Upper lobe of left lung (tissue), 6 donors: Measurements from ENCODE around the gene MAEA. TPM values are rescaled to one million over a fixed set of nuclear protein-coding genes. Genes with fewer than 3 reads are reported as not detected.
"Not testable (repeated sequence)": the region's sequence is repeated elsewhere in the genome, so short reads cannot be mapped to it uniquely, and the experiment has no call there.

Experiments used
- ATAC-seq, 2 donors: fragments of 200-7000 bp; cut with Tn5 transposase; one replicate each; pipeline ENCODE4 v1.9.1; 2022; ENCODE audit warnings: mild to moderate bottlenecking in 2 of 2, moderate library complexity in 2 of 2; ENCODE audit not compliant: low FRiP score in 2 of 2
- DNase-seq, 2 donors: peaks; one replicate each; pipeline ENCODE4 v3.0.0-alpha.2; 2019 to 2020
- H3K27ac ChIP-seq, 4 donors: fragments of 200-600 bp; sonication (generic); one replicate each; pipeline ENCODE4 v1.5.1; 2016 to 2019
- H3K27me3 ChIP-seq, 4 donors: fragments of 200-600 bp; sonication (generic); one replicate each; pipeline ENCODE4 v1.5.1; 2017 to 2019
- H3K36me3 ChIP-seq, 4 donors: fragments of 200-600 bp; sonication (generic); one replicate each; pipeline ENCODE4 v1.5.1; 2016 to 2019
- H3K4me1 ChIP-seq, 4 donors: fragments of 200-600 bp; sonication (generic); one replicate each; pipeline ENCODE4 v1.5.1; 2018 to 2019
- H3K4me3 ChIP-seq, 4 donors: fragments of 200-600 bp; sonication (generic); one replicate each; pipeline ENCODE4 v1.5.1; 2017 to 2019; ENCODE audit warnings: mild to moderate bottlenecking in 2 of 4, moderate library complexity in 1 of 4
- H3K9me3 ChIP-seq, 4 donors: fragments of 200-600 bp; sonication (generic); one replicate each; pipeline ENCODE4 v1.5.1; 2018 to 2019
- CTCF ChIP-seq, 6 experiments: fragments of 450-650 bp in 4 of 6; fragments of 200-600 bp in 2 of 6; sonication (generic) in 2 of 6; IDR thresholded peaks; one replicate each; pipeline ENCODE4 v1.5.1; 2016 to 2019; ENCODE audit warnings: antibody characterized with exemption in 6 of 6
- EP300 ChIP-seq, 4 donors: sonication (generic); formaldehyde crosslinking; IDR thresholded peaks; one replicate each; pipeline ENCODE4 v1.5.1; 2017; ENCODE audit warnings: antibody characterized with exemption in 4 of 4, control low read depth in 2 of 4
- POLR2A ChIP-seq, 4 donors: fragments of 450-650 bp; IDR thresholded peaks; one replicate each; pipeline ENCODE4 v1.5.1; 2016 to 2017; ENCODE audit warnings: antibody characterized with exemption in 4 of 4, mild to moderate bottlenecking in 2 of 4
- POLR2AphosphoS5 ChIP-seq, 2 donors: sonication (generic); formaldehyde crosslinking; IDR thresholded peaks; one replicate each; pipeline ENCODE4 v1.5.1; 2017; ENCODE audit warnings: antibody characterized with exemption in 2 of 2
- WGBS, 2 donors: methylation state at CpG; one replicate each; pipeline ENCODE4 v1.1.5; 2017 to 2018; 5-methylcytosine and 5-hydroxymethylcytosine counted together
- total RNA-seq, 6 donors: library from RNA; depleted of rRNA in 4 of 6; stranded (reverse); fragments of >200 nt in 4 of 6; gene quantifications; one replicate each; pipeline versions ENCODE4 v1.1.0 to v1.2.1, GENCODE V29; 2016 to 2021
- donor health status: DM: no; HTN: no; CAD: no; lungs with moderate emphysema.
- donor health status: DM: no; HTN: yes; CAD: no; lungs with severe emphysema.

The MAEA gene
- total RNA-seq, 6 donors from 2014 or later: 58.5 to 289 (median 73.0) TPM

- WGBS, 2 donors: 82 to 88% methylated on average over 20 to 34 of the region's 34 CpGs
- peaks cover 0 to 7% (median 1%) of the 10 kb centered on the region in 4 donors for H3K4me1 ChIP-seq
- DNase-seq (peak in 1 of 2 donors; percentile 60), ATAC-seq (no peak)
- peaks cover 11 to 76% (median 63%) of the 10 kb centered on the region in 4 donors for H3K36me3 ChIP-seq
- H3K27me3 ChIP-seq: no peaks in the 10 kb centered on the region
- no peaks in the 10 kb centered on the region for H3K9me3 ChIP-seq
- H3K4me3 ChIP-seq: no peak overlapping the region
- TF ChIP-seq EP300 (IDR thresholded peaks at IDR 0.05) (no peak), CTCF (IDR thresholded peaks at IDR 0.05) (no peak), POLR2A (IDR thresholded peaks at IDR 0.05) (no peak), POLR2AphosphoS5 (IDR thresholded peaks at IDR 0.05) (no peak)
- no peak overlapping the region for H3K27ac ChIP-seq
These were observed 41.3 kb downstream of the MAEA start for GRCh38 chr4:1330761-1331590.

GRCh38 chr4:1331591-1332353 is 42.1 kb downstream of the MAEA start:
- H3K4me3 ChIP-seq: no peak overlapping the region
- H3K9me3 ChIP-seq: no peaks in the 10 kb centered on the region
- WGBS, 2 donors: 95 to 97% methylated on average over 15 to 21 of the region's 21 CpGs
- H3K27me3 ChIP-seq: no peaks in the 10 kb centered on the region
- ATAC-seq (no peak), DNase-seq (peak in 1 of 2 donors; percentile 60)
- no peak overlapping the region for H3K27ac ChIP-seq
- peaks cover 0 to 7% (median 1%) of the 10 kb centered on the region in 4 donors for H3K4me1 ChIP-seq
- TF ChIP-seq POLR2AphosphoS5 (IDR thresholded peaks at IDR 0.05) (no peak), CTCF (IDR thresholded peaks at IDR 0.05) (no peak), POLR2A (IDR thresholded peaks at IDR 0.05) (no peak), EP300 (IDR thresholded peaks at IDR 0.05) (no peak)
- H3K36me3 ChIP-seq: peaks cover 11 to 73% (median 59%) of the 10 kb centered on the region in 4 donors

GRCh38 chr4:1332686-1333085 is 43.0 kb downstream of the MAEA start:
- H3K27me3 ChIP-seq: no peaks in the 10 kb centered on the region
- H3K9me3 ChIP-seq: no peaks in the 10 kb centered on the region
- H3K36me3 ChIP-seq: peaks cover 11 to 73% (median 60%) of the 10 kb centered on the region in 4 donors
- H3K27ac ChIP-seq: peak overlapping the region in 2 of 4 donors; percentile 24 to 36
- H3K4me1 ChIP-seq: peaks cover 0 to 7% (median 1%) of the 10 kb centered on the region in 4 donors
- WGBS, 2 donors: 97% methylated on average over 13 of the region's 13 CpGs
- ATAC-seq: no peak
- no peak for TF ChIP-seq CTCF (IDR thresholded peaks at IDR 0.05)
- DNase-seq: peak in 1 of 2 donors; percentile 64
- no peak overlapping the region for H3K4me3 ChIP-seq

- Histone ChIP-seq H3K4me3 (no peak overlapping the region), H3K9me3 (no peaks in the 10 kb centered on the region), H3K4me1 (peaks cover 0 to 7% (median 1%) of the 10 kb centered on the region in 4 donors), H3K27ac (peak overlapping the region in 2 of 4 donors; percentile 24 to 36), H3K27me3 (no peaks in the 10 kb centered on the region), H3K36me3 (peaks cover 13 to 73% (median 60%) of the 10 kb centered on the region in 4 donors)
- peak in 1 of 2 donors; percentile 28 for ATAC-seq
- 74 to 86% methylated on average over 8 of the region's 8 CpGs for WGBS, 2 donors
- TF ChIP-seq POLR2AphosphoS5 (IDR thresholded peaks at IDR 0.05) (no peak), POLR2A (IDR thresholded peaks at IDR 0.05) (no peak), CTCF (IDR thresholded peaks at IDR 0.05) (no peak), EP300 (IDR thresholded peaks at IDR 0.05) (no peak)
- DNase-seq: no peak
These were observed 43.6 kb downstream of the MAEA start for GRCh38 chr4:1333256-1333655.

- WGBS, 2 donors: 74 to 100% methylated on average over 1 to 6 of the region's 12 CpGs
- H3K27me3 ChIP-seq, ATAC-seq, DNase-seq, H3K4me3 ChIP-seq, H3K4me1 ChIP-seq, H3K9me3 ChIP-seq: not testable (repeated sequence)
- Histone ChIP-seq H3K36me3 (peaks cover 21 to 73% (median 60%) of the 10 kb centered on the region in 4 donors), H3K27ac (peak overlapping the region in 2 of 4 donors; percentile 57 to 58)
These were observed 44.3 kb downstream of the MAEA start for GRCh38 chr4:1333851-1334578.
